Activated CD4-positive, alpha-beta memory T cell treated with anti-CD3 and anti-CD28 coated beads, Interleukin-2, amount 10 ng/mL, durations not matched to agents 7 days and 5 days (primary cell): ENCODE data around the gene SEZ6L2. TPM values are rescaled to one million over a fixed set of nuclear protein-coding genes. Genes with fewer than 3 reads are reported as not detected.

Experiments used
- CTCF ChIA-PET: fragments of 350-600 bp; sonication (Branson Sonifier 250); formaldehyde crosslinking; loops from one replicate; lab custom pipeline; 2021; ENCODE audit warnings: antibody characterized with exemption, inconsistent platforms; lab: Charles Lee
- POLR2A ChIA-PET: fragments of 350-600 bp; sonication (Branson Sonifier 250); formaldehyde crosslinking; loops from one replicate; lab custom pipeline; 2021; ENCODE audit warnings: antibody characterized with exemption; lab: Charles Lee
- DNase-seq: peaks from one replicate; pipeline ENCODE4 v3.0.0-alpha.2; 2020
- H3K27ac Mint-ChIP-seq: one replicate; pipeline ENCODE4 v1.8.0; 2021; ENCODE audit warnings: mild to moderate bottlenecking, mixed read lengths
- H3K27me3 Mint-ChIP-seq: one replicate; pipeline ENCODE4 v1.8.0; 2021; ENCODE audit warnings: mixed read lengths
- H3K36me3 Mint-ChIP-seq: one replicate; pipeline ENCODE4 v1.8.0; 2021; ENCODE audit warnings: low read depth, mixed read lengths
- H3K4me1 Mint-ChIP-seq: one replicate; pipeline ENCODE4 v1.8.0; 2021; ENCODE audit warnings: mixed read lengths
- H3K4me3 Mint-ChIP-seq: one replicate; pipeline ENCODE4 v1.8.0; 2021; ENCODE audit warnings: mild to moderate bottlenecking, mixed read lengths
- H3K9me3 Mint-ChIP-seq: one replicate; pipeline ENCODE4 v1.8.0; 2021; ENCODE audit warnings: mixed read lengths
- total RNA-seq, 2 experiments: library from RNA; stranded (reverse); gene quantifications; one replicate each; pipeline ENCODE4 v1.2.3, GENCODE V29; 2021

The SEZ6L2 gene
- total RNA-seq, 2 experiments from 2014 or later: 0.08 to 0.13 TPM

- DNase-seq: no peak
- ChIA-PET POLR2A (interaction anchor here (0.6 to 1.4 kb wide), 2 partner anchors 9 to 18 kb away, joined by 3 to 5 read pairs; partner anchors contain the start of gene SEZ6L2), CTCF (interaction anchor here (0.8 kb wide), 1 partner anchor 53 kb away, joined by 3 read pairs; the partner anchor contains the start of gene TMEM219)
- Mint-ChIP-seq H3K27ac (no peak overlapping the region), H3K9me3 (no peaks in the 10 kb centered on the region), H3K4me1 (no peaks in the 10 kb centered on the region), H3K4me3 (no peak overlapping the region), H3K27me3 (no peaks in the 10 kb centered on the region), H3K36me3 (no peaks in the 10 kb centered on the region)
Measured at GRCh38 chr16:29908719-29909220, 9.4 kb upstream of the SEZ6L2 start.

- CTCF ChIA-PET: no interaction called here
- H3K27me3 Mint-ChIP-seq: no peaks in the 10 kb centered on the region
- H3K27ac Mint-ChIP-seq: no peak overlapping the region
- no peaks in the 10 kb centered on the region for H3K36me3 Mint-ChIP-seq
- H3K4me1 Mint-ChIP-seq: peaks cover 4% of the 10 kb centered on the region
- no peak overlapping the region for H3K4me3 Mint-ChIP-seq
- DNase-seq: no peak
- POLR2A ChIA-PET: no interaction called here
- no peaks in the 10 kb centered on the region for H3K9me3 Mint-ChIP-seq
Measured at GRCh38 chr16:29907973-29908372, 8.6 kb upstream of the SEZ6L2 start.

DNA sequence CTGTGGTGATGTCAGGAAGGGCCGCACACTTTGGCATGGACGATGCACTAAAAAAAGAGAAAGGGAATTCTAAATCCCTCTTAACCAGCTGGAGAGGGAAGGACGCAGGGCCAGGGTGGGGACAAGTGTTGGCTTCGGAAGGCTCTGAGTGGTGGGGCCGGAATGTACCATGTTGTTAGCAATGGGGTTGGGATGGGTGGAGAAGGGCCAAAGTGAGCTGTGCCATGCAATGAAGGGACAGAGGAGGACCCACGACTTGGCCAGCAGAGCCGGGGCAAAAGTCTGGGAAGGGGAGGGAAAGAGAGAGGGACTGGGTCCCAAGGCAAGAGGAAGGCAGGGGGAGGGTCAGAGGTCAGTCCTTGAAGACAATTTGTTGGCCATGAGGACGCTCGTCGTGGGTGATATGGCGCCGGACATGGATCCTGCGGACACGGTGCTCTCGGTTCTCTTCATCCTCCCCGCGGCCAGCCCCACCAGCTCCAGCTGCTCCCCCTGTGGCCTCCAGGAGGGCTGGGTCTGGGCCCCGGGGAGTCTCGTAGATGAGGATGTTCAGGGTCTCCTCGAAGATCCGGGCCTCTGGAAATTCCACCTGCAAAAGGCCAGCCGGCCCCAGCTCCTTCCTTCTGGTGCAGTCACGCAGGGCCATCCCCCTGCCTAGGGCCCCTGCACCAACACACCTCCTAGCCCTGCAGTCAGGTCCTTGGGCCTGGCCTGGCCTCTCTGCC lies 7.3 kb upstream of the SEZ6L2 start:
- ChIA-PET POLR2A (no interaction called here), CTCF (interaction anchor here (1.1 kb wide), 1 partner anchor 57 kb away, joined by 3 read pairs; no protein-coding TSS in a partner anchor)
- no peaks in the 10 kb centered on the region for H3K9me3 Mint-ChIP-seq
- DNase-seq: no peak
- no peak overlapping the region for H3K27ac Mint-ChIP-seq
- no peaks in the 10 kb centered on the region for H3K27me3 Mint-ChIP-seq
- H3K4me3 Mint-ChIP-seq: no peak overlapping the region
- peaks cover 4% of the 10 kb centered on the region for H3K4me1 Mint-ChIP-seq
- H3K36me3 Mint-ChIP-seq: no peaks in the 10 kb centered on the region

DNA sequence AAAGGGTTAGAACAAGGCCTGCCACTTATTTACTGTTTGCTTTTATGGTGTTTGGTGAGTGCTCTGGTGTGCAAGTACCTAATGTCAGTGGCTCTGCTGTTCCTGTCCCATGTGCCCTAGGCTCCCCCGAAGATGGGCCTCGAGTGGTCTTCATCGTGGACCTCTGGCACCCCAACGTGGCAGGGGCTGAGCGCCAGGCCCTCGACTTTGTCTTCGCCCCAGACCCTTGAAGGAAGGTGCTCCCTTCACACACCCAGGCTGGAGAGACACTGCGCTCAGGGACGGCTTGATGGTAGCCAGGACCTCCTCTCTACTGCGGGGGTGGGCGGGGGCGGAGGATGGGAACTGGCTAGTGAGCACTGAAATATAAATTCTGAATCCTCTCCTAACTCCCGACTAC lies 6.3 kb upstream of the SEZ6L2 start:
- Mint-ChIP-seq H3K4me3 (no peak overlapping the region), H3K36me3 (no peaks in the 10 kb centered on the region), H3K4me1 (peaks cover 5% of the 10 kb centered on the region), H3K27me3 (no peaks in the 10 kb centered on the region), H3K9me3 (no peaks in the 10 kb centered on the region), H3K27ac (no peak overlapping the region)
- CTCF ChIA-PET: no interaction called here
- no peak for DNase-seq
- POLR2A ChIA-PET: no interaction called here

GRCh38 chr16:29904947-29905346 lies 5.6 kb upstream of the SEZ6L2 start:
- Mint-ChIP-seq H3K4me3 (no peak overlapping the region), H3K36me3 (no peaks in the 10 kb centered on the region), H3K27me3 (no peaks in the 10 kb centered on the region), H3K27ac (no peak overlapping the region), H3K4me1 (peaks cover 9% of the 10 kb centered on the region), H3K9me3 (no peaks in the 10 kb centered on the region)
- ChIA-PET POLR2A (no interaction called here), CTCF (no interaction called here)
- DNase-seq: no peak

- Mint-ChIP-seq H3K4me1 (peaks cover 9% of the 10 kb centered on the region), H3K27me3 (peaks cover 3% of the 10 kb centered on the region), H3K9me3 (no peaks in the 10 kb centered on the region), H3K4me3 (no peak overlapping the region), H3K36me3 (no peaks in the 10 kb centered on the region), H3K27ac (no peak overlapping the region)
- POLR2A ChIA-PET: interaction anchor here (0.6 kb wide), 1 partner anchor 78 kb away, joined by 3 read pairs; no protein-coding TSS in a partner anchor
- no peak for DNase-seq
- CTCF ChIA-PET: no interaction called here
Measured at GRCh38 chr16:29903590-29903989, 4.2 kb upstream of the SEZ6L2 start.

GRCh38 chr16:29901607-29901945 lies 2.2 kb upstream of the SEZ6L2 start:
- H3K4me3 Mint-ChIP-seq: peak overlapping the region; percentile 0

GRCh38 chr16:29900888-29901606 lies 1.7 kb upstream of the SEZ6L2 start:
- CTCF ChIA-PET: interaction anchor here (1.3 kb wide), 1 partner anchor 131 kb away, joined by 3 read pairs; no protein-coding TSS in a partner anchor

More at GRCh38 chr16:29901607-29901945, 2.2 kb upstream of the SEZ6L2 start:
- DNase-seq: no peak
- peaks cover 18% of the 10 kb centered on the region for H3K27me3 Mint-ChIP-seq
- no peak overlapping the region for H3K27ac Mint-ChIP-seq
- CTCF ChIA-PET: interaction anchor here (1.3 kb wide), 1 partner anchor 131 kb away, joined by 3 read pairs; no protein-coding TSS in a partner anchor
- POLR2A ChIA-PET: interaction anchor here (0.7 to 2.2 kb wide), 2 partner anchors 14 to 94 kb away, joined by 3 to 11 read pairs; partner anchors contain the start of genes HIRIP3 and INO80E
- H3K9me3 Mint-ChIP-seq: no peaks in the 10 kb centered on the region
- H3K36me3 Mint-ChIP-seq: no peaks in the 10 kb centered on the region
- peaks cover 9% of the 10 kb centered on the region for H3K4me1 Mint-ChIP-seq

GRCh38 chr16:29900102-29900887 lies 945 bp upstream of the SEZ6L2 start, which contains the start of gene ASPHD1:
TSS of gene ASPHD1 (plus strand) at chr16:29900488. CDS start at chr16:29900972, 484 bp downstream.
- CTCF ChIA-PET: interaction anchor here (0.6 to 1.2 kb wide), 4 partner anchors 12 to 1636 kb away, joined by 3 read pairs; no protein-coding TSS in a partner anchor
- peak within 1 kb of the TSS; percentile 58 for H3K4me3 Mint-ChIP-seq
- no peaks in the 10 kb centered on the region for H3K9me3 Mint-ChIP-seq
- peaks cover 9% of the 10 kb centered on the region for H3K4me1 Mint-ChIP-seq
- POLR2A ChIA-PET: interaction anchor here (0.8 to 2.2 kb wide), 8 partner anchors 9 to 95 kb away, joined by 3 to 11 read pairs (median 4); partner anchors contain the start of genes HIRIP3, INO80E, TAOK2 and TMEM219
- peak; percentile 66 for DNase-seq
- H3K27ac Mint-ChIP-seq: no peak within 1 kb of the TSS
- H3K36me3 Mint-ChIP-seq: no peaks in the 10 kb centered on the region
- peaks cover 21% of the 10 kb centered on the region for H3K27me3 Mint-ChIP-seq

More at GRCh38 chr16:29900888-29901606, 1.7 kb upstream of the SEZ6L2 start:
- H3K36me3 Mint-ChIP-seq: no peaks in the 10 kb centered on the region
- H3K27ac Mint-ChIP-seq: no peak overlapping the region
- peak overlapping the region; percentile 58 for H3K4me3 Mint-ChIP-seq
- peaks cover 9% of the 10 kb centered on the region for H3K4me1 Mint-ChIP-seq
- peaks cover 21% of the 10 kb centered on the region for H3K27me3 Mint-ChIP-seq
- no peak for DNase-seq
- POLR2A ChIA-PET: interaction anchor here (1.6 to 2.2 kb wide), 2 partner anchors 72 to 95 kb away, joined by 5 to 11 read pairs; partner anchors contain the start of genes HIRIP3, INO80E and TAOK2
- no peaks in the 10 kb centered on the region for H3K9me3 Mint-ChIP-seq

DNA sequence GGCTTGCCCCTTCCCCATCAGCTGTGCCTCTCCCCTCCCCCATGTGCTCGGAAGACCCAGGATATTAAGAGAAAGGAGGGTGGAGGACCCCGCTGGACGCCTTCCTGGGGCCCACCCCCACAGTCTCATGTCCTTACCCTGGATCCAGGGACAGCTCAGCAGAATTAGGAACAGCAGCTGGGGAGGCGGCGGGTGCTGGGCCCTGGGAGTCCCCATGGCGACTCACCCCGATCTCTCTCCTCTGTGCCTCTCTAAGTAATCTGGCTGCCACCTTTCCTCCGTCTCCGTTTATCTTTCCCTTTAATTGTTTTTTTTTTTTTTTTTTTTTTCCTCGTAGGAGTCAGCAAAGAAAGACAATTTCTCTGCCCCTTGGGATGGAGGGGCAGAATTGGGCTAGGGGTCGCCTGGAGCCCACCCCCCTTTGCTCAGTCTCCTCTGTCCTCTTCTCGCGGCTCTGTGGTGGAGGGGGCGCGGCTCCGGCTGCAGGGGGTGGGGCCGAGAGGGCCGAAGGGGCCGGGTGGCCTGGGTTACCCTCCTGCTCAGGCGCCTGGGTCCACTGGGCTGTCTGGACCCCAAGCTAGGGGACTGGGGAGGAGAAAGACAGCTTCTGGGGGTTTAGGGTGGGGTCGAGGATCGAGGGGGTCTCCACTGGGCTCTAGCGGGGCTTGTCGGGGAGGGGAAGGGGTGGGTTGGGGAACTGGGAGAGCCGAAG lies 390 bp downstream of the SEZ6L2 start:
- no peak overlapping the region for H3K4me3 Mint-ChIP-seq
- H3K4me1 Mint-ChIP-seq: peaks cover 9% of the 10 kb centered on the region
- CTCF ChIA-PET: no interaction called here
- H3K36me3 Mint-ChIP-seq: no peaks in the 10 kb centered on the region
- no peak overlapping the region for H3K27ac Mint-ChIP-seq
- no peaks in the 10 kb centered on the region for H3K9me3 Mint-ChIP-seq
- no peak for DNase-seq
- peaks cover 21% of the 10 kb centered on the region for H3K27me3 Mint-ChIP-seq
- POLR2A ChIA-PET: interaction anchor here (0.8 to 1.6 kb wide), 6 partner anchors 11 to 63 kb away, joined by 3 to 5 read pairs (median 4); partner anchors contain the start of gene TMEM219

- DNase-seq: no peak
- Mint-ChIP-seq H3K27ac (no peak overlapping the region), H3K4me1 (peaks cover 5% of the 10 kb centered on the region), H3K36me3 (no peaks in the 10 kb centered on the region), H3K4me3 (no peak overlapping the region), H3K27me3 (peaks cover 21% of the 10 kb centered on the region), H3K9me3 (no peaks in the 10 kb centered on the region)
- POLR2A ChIA-PET: no interaction called here
- CTCF ChIA-PET: no interaction called here
Measured at GRCh38 chr16:29898135-29898803, 1.1 kb downstream of the SEZ6L2 start.
